ENCODE measurements around the gene SLC30A2. TPM values are rescaled to one million over a fixed set of nuclear protein-coding genes. Genes with fewer than 3 reads are reported as not detected.

Gene SLC30A2
- total and polyA plus RNA-seq, 11 donors: 2.9 to 18.0 (median 4.9) TPM

DNA sequence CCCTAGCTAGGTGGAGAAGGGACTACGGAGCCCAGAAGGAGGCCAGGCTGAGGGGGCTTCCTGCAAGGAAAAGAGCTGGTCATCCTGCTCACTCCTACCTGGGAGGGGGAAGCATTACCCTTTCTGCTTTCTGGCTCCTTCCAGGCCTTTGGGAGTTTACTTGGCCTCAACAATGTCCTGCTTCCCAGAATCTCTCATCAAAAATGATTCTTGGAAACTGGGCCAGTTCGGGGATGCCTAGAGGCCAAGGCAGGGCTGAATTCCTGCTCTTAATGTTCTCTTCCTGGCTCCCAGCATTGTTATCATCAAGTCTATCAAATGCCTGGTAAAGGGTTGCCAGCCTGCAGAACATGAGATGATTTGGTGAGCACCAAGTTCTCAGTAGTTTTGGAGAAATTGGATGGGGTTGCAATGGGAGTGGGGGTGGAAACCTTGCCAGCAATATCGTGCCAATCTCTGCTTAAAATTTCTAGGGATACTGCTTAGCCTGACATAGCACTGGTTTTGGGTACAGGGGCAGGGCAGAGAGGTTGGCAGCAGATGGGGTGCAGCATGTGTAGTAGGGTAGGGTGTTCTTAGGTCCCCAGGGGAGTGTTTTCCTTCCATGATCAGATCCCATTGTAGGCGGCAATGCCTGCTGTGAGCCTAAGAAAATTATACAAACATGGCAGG is 40.3 kb downstream of the SLC30A2 start:
- Histone ChIP-seq H3K27ac (peak overlapping the region in 1 of 12 donors; percentile 19), H3K9me3 (no peaks in the 10 kb centered on the region), H3K36me3 (peaks cover 0 to 10% (median 0%) of the 10 kb centered on the region in 9 donors), H3K4me1 (peaks cover 0 to 5% (median 0%) of the 10 kb centered on the region in 12 donors), H3K27me3 (no peaks in the 10 kb centered on the region), H3K4me3 (no peak overlapping the region)
- intact Hi-C loops (cut with DNase I): no loop called here
- DNase-seq: no peak
- no peak for ATAC-seq
- 58 to 70% (median 60%) methylated on average over 4 of the region's 4 CpGs for WGBS, 4 donors
- TF ChIP-seq POLR2A (IDR thresholded peaks at IDR 0.05): no peak
- TF ChIP-seq, protein P1, sequence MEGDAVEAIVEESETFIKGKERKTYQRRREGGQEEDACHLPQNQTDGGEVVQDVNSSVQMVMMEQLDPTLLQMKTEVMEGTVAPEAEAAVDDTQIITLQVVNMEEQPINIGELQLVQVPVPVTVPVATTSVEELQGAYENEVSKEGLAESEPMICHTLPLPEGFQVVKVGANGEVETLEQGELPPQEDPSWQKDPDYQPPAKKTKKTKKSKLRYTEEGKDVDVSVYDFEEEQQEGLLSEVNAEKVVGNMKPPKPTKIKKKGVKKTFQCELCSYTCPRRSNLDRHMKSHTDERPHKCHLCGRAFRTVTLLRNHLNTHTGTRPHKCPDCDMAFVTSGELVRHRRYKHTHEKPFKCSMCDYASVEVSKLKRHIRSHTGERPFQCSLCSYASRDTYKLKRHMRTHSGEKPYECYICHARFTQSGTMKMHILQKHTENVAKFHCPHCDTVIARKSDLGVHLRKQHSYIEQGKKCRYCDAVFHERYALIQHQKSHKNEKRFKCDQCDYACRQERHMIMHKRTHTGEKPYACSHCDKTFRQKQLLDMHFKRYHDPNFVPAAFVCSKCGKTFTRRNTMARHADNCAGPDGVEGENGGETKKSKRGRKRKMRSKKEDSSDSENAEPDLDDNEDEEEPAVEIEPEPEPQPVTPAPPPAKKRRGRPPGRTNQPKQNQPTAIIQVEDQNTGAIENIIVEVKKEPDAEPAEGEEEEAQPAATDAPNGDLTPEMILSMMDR (IDR thresholded peaks at IDR 0.05): no peak

DNA sequence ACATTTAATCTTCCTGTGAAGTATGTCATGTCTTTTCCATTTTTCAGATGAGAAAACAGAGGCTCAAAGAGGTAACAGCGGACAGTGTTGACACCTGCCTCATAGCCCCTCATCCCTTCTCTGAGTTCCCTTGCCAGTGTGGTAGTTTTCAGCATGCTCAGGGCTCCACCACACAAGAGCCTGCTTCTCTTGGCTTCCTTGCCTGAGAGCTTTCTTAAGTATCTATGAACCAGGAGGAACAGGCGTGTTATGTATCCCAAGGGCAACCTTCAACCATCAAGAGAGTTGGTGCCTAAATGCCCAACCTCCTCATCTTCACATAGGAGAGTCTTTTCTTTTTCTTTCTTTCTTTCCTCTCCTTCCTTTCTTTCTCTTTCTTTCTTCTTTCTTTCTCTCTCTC is 42.2 kb downstream of the SLC30A2 start:
- TF ChIP-seq, protein P1 (IDR thresholded peaks at IDR 0.05): no peak
- TF ChIP-seq POLR2A (IDR thresholded peaks at IDR 0.05): no peak
- intact Hi-C loops (cut with DNase I): no loop called here
- no peaks in the 10 kb centered on the region for H3K9me3 ChIP-seq
- H3K4me1 ChIP-seq: peaks cover 0 to 6% (median under 1%) of the 10 kb centered on the region in 12 donors
- no peak overlapping the region for H3K27ac ChIP-seq
- H3K27me3 ChIP-seq: no peaks in the 10 kb centered on the region
- peaks cover 0 to 10% (median 0%) of the 10 kb centered on the region in 9 donors for H3K36me3 ChIP-seq
- WGBS, 4 donors: 85 to 90% (median 87%) methylated on average over 2 of the region's 2 CpGs
- ATAC-seq (no peak), DNase-seq (no peak)
- H3K4me3 ChIP-seq: no peak overlapping the region

DNA sequence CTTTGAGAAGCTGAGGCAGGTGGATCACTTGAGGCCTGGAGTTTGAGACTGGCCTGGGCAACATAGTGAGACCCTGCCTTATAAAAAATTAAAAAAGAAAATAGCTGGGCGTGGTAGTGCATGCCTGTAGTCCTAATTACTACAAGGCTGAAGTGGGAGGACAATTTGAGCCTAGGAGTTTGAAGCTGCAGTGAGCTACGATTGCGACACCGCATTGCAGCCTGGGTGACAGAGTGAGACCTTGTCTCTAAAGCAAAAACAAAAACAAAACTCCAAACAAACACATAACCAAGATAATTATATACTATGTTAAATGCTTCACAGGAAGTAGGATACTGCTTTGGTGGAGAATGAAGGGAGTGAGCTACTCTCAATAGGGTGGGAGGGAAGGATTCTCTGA is 42.7 kb downstream of the SLC30A2 start:
- DNase-seq (no peak), ATAC-seq (no peak)
- TF ChIP-seq, protein P1 (IDR thresholded peaks at IDR 0.05): no peak
- TF ChIP-seq POLR2A (IDR thresholded peaks at IDR 0.05): no peak
- Histone ChIP-seq H3K27ac (no peak overlapping the region), H3K4me3 (no peak overlapping the region), H3K9me3 (no peaks in the 10 kb centered on the region), H3K27me3 (no peaks in the 10 kb centered on the region), H3K4me1 (peaks cover 0 to 11% (median 5%) of the 10 kb centered on the region in 12 donors), H3K36me3 (peaks cover 0 to 10% (median 0%) of the 10 kb centered on the region in 9 donors)
- intact Hi-C loops (cut with DNase I): no loop called here
- 85 to 94% (median 88%) methylated on average over 4 of the region's 4 CpGs for WGBS, 4 donors

DNA sequence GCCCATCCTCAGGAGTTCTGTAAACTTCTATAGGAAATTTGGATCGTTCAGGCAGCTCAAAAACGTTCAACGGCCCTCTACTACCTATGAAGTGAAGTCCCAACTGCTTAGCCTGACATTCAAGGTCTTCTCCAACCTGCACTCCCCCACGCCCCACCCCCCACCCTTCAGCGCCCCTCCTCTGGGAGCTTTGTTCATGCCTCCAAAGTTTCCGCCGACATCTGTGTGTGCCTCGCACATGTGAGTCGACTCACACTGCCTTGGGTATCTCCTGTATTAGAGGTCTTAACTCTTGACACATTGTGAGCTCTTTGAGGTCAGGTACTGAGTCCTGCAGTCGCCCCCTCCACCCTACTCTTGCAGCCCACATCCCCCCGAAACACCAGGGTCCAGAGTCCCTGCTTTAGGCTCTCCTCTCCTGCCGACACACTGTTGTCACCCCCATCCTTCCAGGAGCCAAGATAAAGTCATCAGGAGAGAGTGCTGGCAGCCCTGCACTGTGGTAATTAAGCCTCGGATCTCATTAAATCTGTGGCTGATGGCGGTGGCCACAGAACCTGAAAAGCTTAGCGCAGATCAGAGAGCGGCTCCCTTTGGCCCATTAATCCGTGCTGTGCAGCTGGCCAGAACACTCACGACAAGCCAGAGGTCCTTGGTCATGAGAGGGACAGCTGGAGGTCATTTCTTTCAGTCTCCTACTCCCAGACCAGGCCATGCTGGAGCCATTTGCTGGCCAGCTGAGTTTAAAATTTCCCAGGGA is 46.7 kb downstream of the SLC30A2 start:
- H3K4me3 ChIP-seq: peak overlapping the region in 1 of 12 donors; percentile 85
- H3K36me3 ChIP-seq: no peaks in the 10 kb centered on the region
- DNase-seq (no peak), ATAC-seq (no peak)
- intact Hi-C loops (cut with DNase I): loop anchor here in 6 of 10 donors (2.0 to 10.0 kb wide), 6 partner anchors 94 to 754 kb away; partner anchors contain the start of gene RSRP1 (in 1 of the 6)
- peak overlapping the region in 1 of 12 donors; percentile 60 for H3K27ac ChIP-seq
- peaks cover 0 to 23% (median 15%) of the 10 kb centered on the region in 12 donors for H3K4me1 ChIP-seq
- TF ChIP-seq POLR2A (IDR thresholded peaks at IDR 0.05): no peak
- TF ChIP-seq, protein P1 (IDR thresholded peaks at IDR 0.05): no peak
- no peaks in the 10 kb centered on the region for H3K9me3 ChIP-seq
- H3K27me3 ChIP-seq: no peaks in the 10 kb centered on the region
- WGBS, 4 donors: 79 to 87% (median 81%) methylated on average over 18 of the region's 18 CpGs

Measured in heart left ventricle (tissue), 16 donors.